ENCODE results near the gene NUP210L.
A peak's percentile ranks its signal among the peaks of the same experiment; 100 is the strongest.

NUP210L gene

DNA sequence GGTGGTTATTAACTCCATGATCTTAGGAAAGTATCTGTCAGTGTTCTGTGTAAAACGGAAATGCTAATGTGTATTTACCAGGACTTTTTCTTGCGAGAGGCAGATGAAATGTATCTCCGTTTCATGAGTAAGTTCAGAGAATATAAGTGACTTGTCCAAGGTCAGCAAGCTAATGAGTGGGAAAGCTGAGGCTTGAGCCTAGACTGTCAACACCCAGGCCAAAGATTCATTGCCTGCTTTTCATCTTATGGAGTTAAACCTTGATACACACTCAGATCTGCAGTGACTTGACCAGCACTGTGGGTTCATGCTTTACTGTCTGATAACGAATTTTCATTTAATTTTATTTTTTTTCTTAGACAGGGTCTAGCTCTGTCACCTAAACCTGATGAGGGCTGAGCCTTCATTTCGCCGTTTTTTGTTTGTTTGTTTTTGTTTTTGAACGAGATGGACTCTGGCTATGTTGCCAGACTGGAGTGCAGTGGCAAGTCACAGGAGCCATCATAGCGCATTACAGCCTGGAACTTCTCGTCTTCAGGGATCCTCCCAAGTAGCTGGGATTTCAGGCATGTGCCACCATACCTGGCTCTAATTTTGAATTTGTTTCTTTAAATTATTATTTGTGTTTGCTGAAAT is 176.5 kb downstream of the NUP210L start:
- Mint-ChIP-seq H3K4me1 (peaks cover 38% of the 10 kb centered on the region), H3K9me3 (no peaks in the 10 kb centered on the region), H3K36me3 (peaks cover 37% of the 10 kb centered on the region), H3K27ac (peak overlapping the region; percentile 91), H3K4me3 (peak overlapping the region; percentile 91)
- ATAC-seq, result no peak
- no peak for DNase-seq (ENCODE audit: low spot score in 2 of 2)

DNA sequence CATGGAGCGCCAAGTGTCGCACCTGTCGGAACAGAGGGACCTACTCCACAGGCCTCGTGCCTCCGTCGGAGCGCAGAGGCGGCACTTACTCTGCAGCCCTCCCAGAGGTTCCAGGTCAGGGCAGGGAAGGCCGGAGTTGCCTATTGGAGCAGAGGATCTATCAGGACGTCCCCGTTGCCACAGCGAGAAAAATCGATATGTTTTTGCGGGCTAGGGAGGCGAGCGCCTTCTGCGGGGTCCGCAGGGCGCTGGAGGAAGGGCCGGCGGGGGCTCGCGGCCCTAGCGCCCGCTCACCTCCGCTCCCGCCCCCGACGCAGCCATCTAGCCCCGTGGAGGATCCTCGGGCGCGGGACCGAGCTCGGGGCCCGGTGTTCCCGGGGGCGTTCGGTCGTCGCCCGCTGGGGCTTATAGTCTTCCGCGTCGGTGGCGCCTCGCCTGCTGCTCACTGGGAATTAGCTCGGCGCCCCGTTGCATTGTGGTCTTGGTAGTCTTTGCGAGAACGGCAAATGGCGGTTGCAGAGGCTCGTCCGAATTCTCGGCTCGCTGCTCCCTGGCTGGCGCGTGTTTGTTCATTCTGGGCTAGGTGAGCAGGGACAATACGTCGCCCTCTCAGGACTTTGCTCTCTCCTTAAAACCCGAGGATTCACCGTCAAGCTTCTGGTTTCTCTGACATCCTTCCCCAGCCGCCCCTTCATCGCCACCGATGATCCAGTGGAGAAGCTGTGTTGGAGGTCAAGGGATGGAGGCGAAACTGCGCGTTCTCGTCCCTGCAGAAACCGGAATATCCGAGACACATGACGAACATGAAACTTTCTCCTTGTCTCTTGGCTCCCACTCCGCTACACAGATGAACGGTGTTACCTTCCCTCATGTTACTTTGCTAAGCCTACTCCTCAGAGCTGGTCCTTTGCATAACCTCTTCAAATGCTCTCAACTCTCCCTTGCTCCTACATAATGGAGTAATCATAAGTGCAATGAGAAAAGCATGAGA is 177.3 kb downstream of the NUP210L start, which contains the start of gene JTB:
Gene JTB, minus strand, starts transcription at position 425 of the 991 bp plus-strand sequence. Its CDS starts 422 bp downstream, at position 3.
- Mint-ChIP-seq H3K27ac (peak within 1 kb of the TSS; percentile 91), H3K4me1 (peaks cover 46% of the 10 kb centered on the region), H3K9me3 (no peaks in the 10 kb centered on the region), H3K36me3 (peaks cover 46% of the 10 kb centered on the region), H3K4me3 (peak within 1 kb of the TSS; percentile 91)
- DNase-seq (ENCODE audit: low spot score in 2 of 2) (peak; percentile 65 to 88), ATAC-seq (peak; percentile 97)

DNA sequence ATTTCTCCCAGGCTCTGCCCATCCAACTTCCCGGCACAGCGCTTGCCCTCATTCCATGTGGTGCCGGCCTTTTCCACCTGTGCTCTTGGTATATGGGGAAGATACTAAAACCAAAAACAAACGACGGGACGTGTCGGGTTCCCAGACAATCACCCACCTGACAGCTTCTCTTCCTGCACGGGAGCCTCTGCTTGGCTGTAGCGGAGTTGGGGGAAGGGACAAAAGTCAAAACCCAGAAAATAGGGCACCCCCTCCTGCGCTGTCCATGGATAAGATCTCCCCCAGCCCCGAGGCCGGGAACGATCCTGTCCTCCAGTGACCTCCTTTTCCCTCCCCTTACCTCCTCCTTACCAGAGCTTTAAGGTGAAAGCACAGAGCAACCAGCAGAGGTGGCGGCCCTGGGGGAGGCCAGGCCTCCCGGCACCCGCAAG is 178.0 kb downstream of the NUP210L start:
- H3K4me1 Mint-ChIP-seq, result peaks cover 53% of the 10 kb centered on the region
- DNase-seq (ENCODE audit: low spot score in 2 of 2) (no peak), ATAC-seq (no peak)
- H3K4me3 Mint-ChIP-seq, result peak overlapping the region; percentile 91
- H3K9me3 Mint-ChIP-seq, result no peaks in the 10 kb centered on the region
- H3K27ac Mint-ChIP-seq, result peak overlapping the region; percentile 91
- peaks cover 53% of the 10 kb centered on the region for H3K36me3 Mint-ChIP-seq

DNA sequence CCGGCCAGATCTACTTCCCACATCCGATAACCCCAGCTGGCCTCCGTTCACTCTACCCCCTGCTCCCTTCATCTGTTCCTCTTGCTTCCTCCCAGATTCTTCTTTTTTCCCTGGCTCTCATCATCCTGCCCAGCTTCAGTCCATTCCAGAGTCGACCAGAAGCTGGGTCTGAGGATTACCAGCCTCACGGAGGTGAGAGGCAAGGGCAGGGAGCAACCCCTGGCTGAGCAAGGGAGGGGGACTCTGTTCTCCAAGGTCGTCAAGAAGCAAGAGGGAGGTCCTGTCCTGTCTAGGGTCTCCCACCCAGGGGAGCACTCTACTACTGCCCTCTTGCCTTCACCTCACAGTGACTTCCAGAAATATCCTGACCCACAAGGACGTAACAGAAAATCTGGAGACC is 181.3 kb downstream of the NUP210L start:
- H3K27ac Mint-ChIP-seq, result peak overlapping the region; percentile 79

DNA sequence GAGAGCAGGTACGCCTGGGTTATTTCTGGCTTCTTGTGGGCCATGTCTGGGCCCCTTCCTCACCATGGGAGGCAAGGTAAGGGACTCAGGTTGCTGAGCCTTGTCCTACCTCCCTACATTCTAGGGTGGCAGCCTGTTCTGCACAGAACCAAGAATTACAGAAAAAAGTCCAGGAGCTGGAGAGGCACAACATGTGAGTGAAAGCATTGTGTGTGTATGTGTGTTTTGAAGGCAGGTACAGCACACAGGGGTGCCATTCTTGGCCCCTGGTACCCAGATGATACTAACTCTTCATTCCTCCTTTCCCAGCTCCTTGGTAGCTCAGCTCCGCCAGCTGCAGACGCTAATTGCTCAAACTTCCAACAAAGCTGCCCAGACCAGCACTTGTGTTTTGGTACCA is 181.8 kb downstream of the NUP210L start:
- no peak for ATAC-seq
- no peak for DNase-seq (ENCODE audit: low spot score in 2 of 2)
- Mint-ChIP-seq H3K4me3 (no peak overlapping the region), H3K27ac (peak overlapping the region; percentile 79), H3K36me3 (peaks cover 53% of the 10 kb centered on the region), H3K9me3 (no peaks in the 10 kb centered on the region), H3K4me1 (peaks cover 61% of the 10 kb centered on the region)

More for the DNA sequence above, 181.3 kb downstream of the NUP210L start:
- DNase-seq (ENCODE audit: low spot score in 2 of 2) (no peak), ATAC-seq (no peak)
- H3K36me3 Mint-ChIP-seq, result peaks cover 53% of the 10 kb centered on the region
- no peaks in the 10 kb centered on the region for H3K9me3 Mint-ChIP-seq
- no peak overlapping the region for H3K4me3 Mint-ChIP-seq
- H3K4me1 Mint-ChIP-seq, result peaks cover 61% of the 10 kb centered on the region

DNA sequence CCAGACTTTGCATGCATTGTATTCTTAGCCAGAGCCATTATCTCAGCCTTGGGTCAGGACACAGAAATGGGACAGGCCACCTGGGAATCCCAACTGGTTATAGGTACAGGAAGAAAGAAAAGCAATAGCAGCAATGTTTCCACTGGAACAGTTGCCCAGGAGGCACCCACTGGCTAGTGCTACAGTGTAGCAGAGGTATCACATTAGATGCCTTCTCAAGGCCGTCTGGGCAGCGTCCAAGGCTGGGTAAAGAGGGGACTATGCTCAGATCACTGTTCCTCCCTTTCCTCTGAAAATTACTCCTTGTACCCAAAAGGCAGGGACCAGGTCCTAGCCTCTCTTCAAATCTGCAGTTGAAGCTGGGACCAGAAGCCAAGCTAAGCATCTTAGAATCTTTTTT is 184.5 kb downstream of the NUP210L start:
- Mint-ChIP-seq H3K36me3 (peaks cover 48% of the 10 kb centered on the region), H3K4me3 (no peak overlapping the region), H3K27ac (no peak overlapping the region), H3K4me1 (peaks cover 64% of the 10 kb centered on the region), H3K9me3 (no peaks in the 10 kb centered on the region)
- ATAC-seq (no peak), DNase-seq (ENCODE audit: low spot score in 2 of 2) (no peak)

DNA sequence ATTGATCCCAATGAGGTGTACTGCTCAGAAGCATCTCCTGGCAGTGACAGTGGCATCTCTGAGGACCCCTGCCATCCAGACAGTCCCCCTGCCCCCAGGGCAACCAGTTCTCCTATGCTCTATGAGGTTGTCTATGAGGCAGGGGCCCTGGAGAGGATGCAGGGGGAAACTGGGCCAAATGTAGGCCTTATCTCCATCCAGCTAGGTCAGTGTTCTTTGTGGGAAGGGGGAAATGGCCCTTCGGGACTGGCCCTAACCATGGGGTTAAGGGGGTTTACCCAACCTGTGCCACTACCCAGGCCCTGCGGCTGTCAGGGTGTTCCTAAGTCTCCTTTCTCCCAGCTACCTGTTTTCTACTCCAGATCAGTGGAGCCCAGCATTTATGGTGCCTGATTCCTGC is 185.9 kb downstream of the NUP210L start:
- ATAC-seq (no peak), DNase-seq (ENCODE audit: low spot score in 2 of 2) (no peak)
- H3K9me3 Mint-ChIP-seq, result no peaks in the 10 kb centered on the region
- H3K4me1 Mint-ChIP-seq, result peaks cover 65% of the 10 kb centered on the region
- H3K27ac Mint-ChIP-seq, result peak overlapping the region; percentile 97
- peaks cover 39% of the 10 kb centered on the region for H3K36me3 Mint-ChIP-seq
- peak overlapping the region; percentile 95 for H3K4me3 Mint-ChIP-seq

DNA sequence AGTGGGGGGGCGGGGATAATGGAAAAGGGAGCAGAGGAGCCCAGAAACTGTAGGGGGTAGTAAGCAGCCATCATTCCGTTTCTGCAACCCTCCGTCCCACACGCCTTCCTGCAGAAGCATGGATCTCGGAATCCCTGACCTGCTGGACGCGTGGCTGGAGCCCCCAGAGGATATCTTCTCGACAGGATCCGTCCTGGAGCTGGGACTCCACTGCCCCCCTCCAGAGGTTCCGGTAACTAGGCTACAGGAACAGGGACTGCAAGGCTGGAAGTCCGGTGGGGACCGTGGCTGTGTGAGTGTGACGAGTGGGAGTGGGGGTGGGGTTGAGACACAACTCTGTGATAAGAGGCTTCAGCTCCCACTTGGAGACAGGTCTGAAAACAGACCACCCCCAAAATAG is 186.5 kb downstream of the NUP210L start:
- ATAC-seq, result no peak
- no peaks in the 10 kb centered on the region for H3K9me3 Mint-ChIP-seq
- H3K36me3 Mint-ChIP-seq, result peaks cover 37% of the 10 kb centered on the region
- H3K27ac Mint-ChIP-seq, result peak overlapping the region; percentile 97
- H3K4me3 Mint-ChIP-seq, result peak overlapping the region; percentile 95
- DNase-seq (ENCODE audit: low spot score in 2 of 2), result no peak
- H3K4me1 Mint-ChIP-seq, result peaks cover 65% of the 10 kb centered on the region

DNA sequence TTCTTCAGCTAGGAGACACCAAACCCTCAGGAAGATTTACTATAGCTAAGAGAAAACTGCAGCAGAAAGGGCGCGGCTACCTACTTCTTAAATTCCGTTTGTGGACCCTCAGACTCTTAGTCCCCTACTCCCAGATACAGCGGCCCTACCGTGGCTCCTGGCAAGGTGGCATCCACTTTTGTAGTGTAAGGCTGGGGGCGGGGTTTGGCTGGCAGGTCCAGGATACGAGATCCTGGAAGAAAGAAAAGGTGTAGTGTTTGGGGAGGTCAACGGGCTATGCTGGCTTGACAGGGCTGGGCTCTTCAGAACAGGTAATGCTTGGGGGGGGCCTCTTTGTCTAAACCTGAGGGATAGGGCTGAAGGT is 186.9 kb downstream of the NUP210L start:
- Mint-ChIP-seq H3K9me3 (no peaks in the 10 kb centered on the region), H3K4me3 (peak overlapping the region; percentile 95), H3K36me3 (peaks cover 33% of the 10 kb centered on the region), H3K4me1 (peaks cover 63% of the 10 kb centered on the region), H3K27ac (peak overlapping the region; percentile 97)
- ATAC-seq (no peak), DNase-seq (ENCODE audit: low spot score in 2 of 2) (no peak)

DNA sequence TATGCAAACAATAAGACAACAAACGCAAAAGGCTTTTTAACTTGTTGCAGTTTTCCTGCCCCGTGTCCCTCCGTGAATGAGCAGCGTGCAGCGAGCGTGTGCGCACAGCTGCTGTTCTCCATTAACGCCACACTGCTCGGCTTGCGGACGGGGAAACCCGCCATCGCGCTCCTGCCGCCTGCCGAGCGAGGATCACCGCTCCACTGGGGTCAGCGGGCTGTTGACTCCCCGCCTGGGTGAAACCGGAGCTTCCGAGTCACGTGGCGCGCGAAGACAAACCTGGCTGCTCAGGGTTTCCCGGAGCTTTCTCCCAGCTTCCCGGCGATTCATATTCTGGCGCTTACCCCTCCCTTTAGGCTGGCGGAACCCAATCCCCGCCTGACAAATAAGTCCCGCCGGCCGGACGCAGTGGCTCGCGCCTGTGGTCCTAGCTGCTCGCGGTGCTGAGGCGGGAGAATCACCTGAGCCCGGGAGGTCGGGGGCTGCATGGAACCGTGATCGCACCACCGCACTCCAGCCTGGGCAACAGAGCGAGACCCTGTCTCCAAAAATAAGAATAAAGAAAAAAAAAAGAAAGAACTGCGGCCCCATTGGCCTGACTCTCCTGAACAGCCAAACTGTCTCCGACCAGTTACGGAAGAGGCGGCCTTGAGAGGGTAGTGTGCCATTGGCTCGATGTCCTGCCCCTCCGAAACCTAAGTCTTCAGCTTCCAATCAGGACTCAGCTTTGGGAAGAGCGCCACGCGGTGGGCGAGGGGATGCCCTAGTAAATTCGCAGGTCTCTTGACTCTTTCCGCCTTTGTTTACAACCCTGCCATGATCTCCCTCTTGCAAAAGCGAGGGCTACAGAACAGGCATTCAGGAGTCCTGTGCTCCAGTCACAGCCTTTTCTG is 187.5 kb downstream of the NUP210L start, which contains the start of gene CREB3L4:
Gene CREB3L4, plus strand, starts transcription at position 796 of the 893 bp plus-strand sequence. CDS start 624 bp downstream, outside the sequence.
- H3K9me3 Mint-ChIP-seq, result no peaks in the 10 kb centered on the region

DNA sequence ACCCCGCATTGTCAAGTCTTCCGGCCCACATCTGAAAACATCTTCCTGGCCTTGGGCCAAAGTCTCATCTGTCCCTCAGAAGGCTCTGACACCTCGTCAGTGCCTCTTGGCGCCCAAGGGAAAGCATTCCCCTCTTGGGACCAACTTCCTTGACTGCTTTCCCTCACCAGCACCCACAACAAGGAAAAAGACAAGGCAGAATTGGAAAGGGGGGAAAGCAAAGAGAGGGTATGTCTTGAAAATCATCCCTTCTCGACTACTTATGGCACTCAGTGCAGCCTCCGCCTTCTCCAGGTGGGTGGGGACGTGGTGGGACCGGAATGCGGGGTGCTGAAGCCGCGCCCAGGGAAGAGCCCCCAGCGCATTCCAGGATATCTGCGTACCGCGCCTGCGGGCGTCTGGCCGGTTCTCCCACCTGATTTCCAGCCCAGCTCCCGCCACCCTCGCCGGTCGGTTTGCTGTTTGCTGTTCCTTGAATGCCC is 191.0 kb downstream of the NUP210L start:
- ATAC-seq, result no peak
- DNase-seq (ENCODE audit: low spot score in 2 of 2), result no peak
- Mint-ChIP-seq H3K9me3 (no peaks in the 10 kb centered on the region), H3K36me3 (peaks cover 41% of the 10 kb centered on the region), H3K27ac (peak overlapping the region; percentile 91), H3K4me1 (peaks cover 66% of the 10 kb centered on the region), H3K4me3 (peak overlapping the region; percentile 81)

More for the DNA sequence above, 187.5 kb downstream of the NUP210L start, which contains the start of gene CREB3L4:
- peak within 1 kb of the TSS; percentile 97 for H3K27ac Mint-ChIP-seq
- peak; percentile 89 for ATAC-seq
- peak; percentile 59 to 87 for DNase-seq (ENCODE audit: low spot score in 2 of 2)
- H3K4me3 Mint-ChIP-seq, result peak within 1 kb of the TSS; percentile 95
- H3K4me1 Mint-ChIP-seq, result peaks cover 62% of the 10 kb centered on the region
- H3K36me3 Mint-ChIP-seq, result peaks cover 26% of the 10 kb centered on the region

DNA sequence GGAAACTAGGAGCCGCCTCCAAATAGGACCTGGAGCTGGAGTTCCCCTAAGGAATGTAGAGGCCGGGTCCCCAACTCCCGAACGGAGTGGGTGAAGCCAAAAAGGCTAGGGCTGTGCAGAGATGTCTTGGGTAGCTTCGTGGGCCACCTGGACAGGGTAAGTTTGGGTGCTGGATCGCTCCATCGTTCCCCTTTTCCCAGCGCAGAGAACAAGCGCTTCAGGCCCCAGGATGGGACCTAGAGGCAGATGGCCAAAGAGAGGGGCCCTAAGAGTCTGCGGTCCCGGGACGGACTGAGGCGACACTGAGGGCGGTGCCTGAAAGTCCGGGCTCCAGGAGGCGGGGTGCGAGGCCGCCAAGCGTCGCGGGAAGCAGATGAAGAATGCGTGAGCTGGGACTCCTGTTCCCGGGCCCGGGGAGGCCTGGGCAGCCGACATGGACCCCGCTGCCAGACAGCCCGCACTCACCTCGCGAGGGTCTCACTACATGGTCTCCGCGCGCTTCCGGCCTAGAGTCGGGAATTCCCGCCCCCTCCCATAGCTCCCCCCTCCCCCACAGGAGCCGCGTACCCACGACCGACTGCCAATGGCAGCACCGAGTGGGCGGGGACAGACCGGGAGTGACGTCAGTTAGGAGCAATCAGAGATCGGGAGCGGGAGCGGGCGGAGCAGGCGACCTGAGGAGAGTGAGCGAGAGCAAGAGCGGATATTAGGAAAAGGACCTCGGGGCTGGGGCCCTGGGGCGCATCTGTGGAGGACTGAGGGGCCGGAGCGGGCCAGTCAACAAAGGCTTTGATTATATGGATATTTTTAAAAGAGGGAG is 191.6 kb downstream of the NUP210L start, which contains the start of gene SLC39A1:
Gene SLC39A1, minus strand, starts transcription at position 508 of the 820 bp plus-strand sequence. CDS start 822 bp downstream, outside the sequence.
- H3K4me1 Mint-ChIP-seq, result peaks cover 66% of the 10 kb centered on the region
- H3K27ac Mint-ChIP-seq, result peak within 1 kb of the TSS; percentile 91
- H3K9me3 Mint-ChIP-seq, result no peaks in the 10 kb centered on the region
- ATAC-seq, result peak; percentile 64
- peak within 1 kb of the TSS; percentile 81 for H3K4me3 Mint-ChIP-seq
- peak; percentile 92 to 98 for DNase-seq (ENCODE audit: low spot score in 2 of 2)
- H3K36me3 Mint-ChIP-seq, result peaks cover 48% of the 10 kb centered on the region

DNA sequence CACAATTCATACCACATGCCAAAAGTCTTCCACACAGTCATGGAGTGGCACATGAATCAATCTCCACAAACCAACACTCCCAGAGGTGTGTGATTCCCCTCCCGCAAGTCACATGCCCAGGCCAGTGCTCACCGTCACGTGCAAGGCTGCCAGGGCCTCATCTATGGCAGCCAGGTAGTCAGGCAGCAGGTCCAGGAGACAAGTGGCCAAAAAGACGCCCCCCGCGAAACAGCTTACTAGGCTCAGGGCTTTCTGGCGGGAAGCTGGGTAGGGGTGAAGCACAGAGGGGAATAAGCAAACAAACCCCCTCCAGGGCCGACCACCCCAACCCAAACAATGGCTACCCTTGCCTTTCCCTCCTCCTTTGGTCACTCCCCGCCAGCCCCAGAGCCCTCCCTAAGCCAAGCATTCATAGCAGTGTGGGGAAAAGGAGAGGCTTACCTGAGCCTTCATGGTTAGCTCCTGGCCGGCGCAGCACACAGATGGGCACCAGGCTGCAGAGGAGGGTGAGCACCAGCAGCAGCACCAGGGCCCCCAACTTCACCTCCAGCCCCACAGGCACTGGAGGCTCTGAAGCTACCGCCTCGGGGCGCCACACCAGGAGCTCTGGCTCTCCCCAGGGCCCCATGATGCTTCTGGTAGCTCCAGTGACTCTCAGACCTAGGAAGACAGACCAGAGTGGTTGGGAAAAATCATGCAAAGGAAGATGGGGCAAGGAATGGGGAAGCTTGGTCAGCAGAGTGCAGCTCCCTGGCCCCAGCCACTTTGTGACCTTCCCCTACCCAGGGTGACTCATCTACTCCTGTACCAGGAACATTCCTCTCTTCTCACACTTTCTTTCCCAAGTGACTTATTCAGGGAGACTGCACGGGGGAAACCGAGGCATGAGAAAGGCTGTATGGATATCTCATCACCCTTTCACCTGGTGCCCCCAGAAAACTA is 192.5 kb downstream of the NUP210L start:
- H3K9me3 Mint-ChIP-seq, result no peaks in the 10 kb centered on the region
- H3K4me1 Mint-ChIP-seq, result peaks cover 59% of the 10 kb centered on the region
- H3K4me3 Mint-ChIP-seq, result peak overlapping the region; percentile 81
- H3K27ac Mint-ChIP-seq, result peak overlapping the region; percentile 91
- H3K36me3 Mint-ChIP-seq, result peaks cover 49% of the 10 kb centered on the region
- no peak for ATAC-seq
- DNase-seq (ENCODE audit: low spot score in 2 of 2), result no peak
